Measurements from ENCODE around the gene ZNF580. TPM values are rescaled to one million over a fixed set of nuclear protein-coding genes. Genes with fewer than 3 reads are reported as not detected.

The ZNF580 gene
- total and polyA plus RNA-seq, 9 of the 15 experiments (the other 6 are each of a cell fraction or from before 2014, with no cell fraction given), result 2.3 to 47.4 (median 6.0) TPM

DNA sequence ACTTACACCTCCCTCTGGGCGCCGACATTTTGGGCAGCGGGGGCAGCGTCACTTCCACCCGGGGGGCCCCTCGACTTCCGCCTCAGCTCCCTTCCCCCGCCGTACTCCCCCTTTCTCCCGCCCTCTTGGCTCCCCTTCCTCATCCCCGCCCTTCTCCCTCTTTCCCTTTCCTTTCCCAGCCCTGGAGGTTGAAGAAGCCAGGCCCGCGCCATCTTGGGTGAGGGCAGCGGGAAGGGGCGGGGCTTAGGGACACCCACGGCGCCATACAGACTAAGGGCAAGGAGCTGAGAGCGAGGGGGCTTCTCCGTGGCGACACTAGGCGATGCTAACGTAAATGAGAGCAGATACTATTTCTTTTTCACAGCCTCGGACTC is 41.3 kb upstream of the ZNF580 start, which contains the start of gene FIZ1 (continued):
- TF ChIP-seq, protein P1, sequence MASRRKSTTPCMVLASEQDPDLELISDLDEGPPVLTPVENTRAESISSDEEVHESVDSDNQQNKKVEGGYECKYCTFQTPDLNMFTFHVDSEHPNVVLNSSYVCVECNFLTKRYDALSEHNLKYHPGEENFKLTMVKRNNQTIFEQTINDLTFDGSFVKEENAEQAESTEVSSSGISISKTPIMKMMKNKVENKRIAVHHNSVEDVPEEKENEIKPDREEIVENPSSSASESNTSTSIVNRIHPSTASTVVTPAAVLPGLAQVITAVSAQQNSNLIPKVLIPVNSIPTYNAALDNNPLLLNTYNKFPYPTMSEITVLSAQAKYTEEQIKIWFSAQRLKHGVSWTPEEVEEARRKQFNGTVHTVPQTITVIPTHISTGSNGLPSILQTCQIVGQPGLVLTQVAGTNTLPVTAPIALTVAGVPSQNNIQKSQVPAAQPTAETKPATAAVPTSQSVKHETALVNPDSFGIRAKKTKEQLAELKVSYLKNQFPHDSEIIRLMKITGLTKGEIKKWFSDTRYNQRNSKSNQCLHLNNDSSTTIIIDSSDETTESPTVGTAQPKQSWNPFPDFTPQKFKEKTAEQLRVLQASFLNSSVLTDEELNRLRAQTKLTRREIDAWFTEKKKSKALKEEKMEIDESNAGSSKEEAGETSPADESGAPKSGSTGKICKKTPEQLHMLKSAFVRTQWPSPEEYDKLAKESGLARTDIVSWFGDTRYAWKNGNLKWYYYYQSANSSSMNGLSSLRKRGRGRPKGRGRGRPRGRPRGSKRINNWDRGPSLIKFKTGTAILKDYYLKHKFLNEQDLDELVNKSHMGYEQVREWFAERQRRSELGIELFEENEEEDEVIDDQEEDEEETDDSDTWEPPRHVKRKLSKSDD (conservative IDR thresholded peaks at IDR 0.05; ENCODE audit: low read length), result no peak
- TF ChIP-seq MLX (CRISPR knock-in tag; conservative IDR thresholded peaks at IDR 0.05) (no peak), ARID3A (IDR thresholded peaks at IDR 0.05; ENCODE audit: borderline replicate concordance, low read depth, low read length) (no peak), HOXB6 (CRISPR knock-in tag; IDR thresholded peaks at IDR 0.05; ENCODE audit: borderline replicate concordance) (no peak), MAFG (tag; conservative IDR thresholded peaks at IDR 0.05) (no peak), HEY1 (CRISPR knock-in tag; IDR thresholded peaks at IDR 0.05; ENCODE audit: borderline replicate concordance) (no peak), PCBP1 (IDR thresholded peaks at IDR 0.05; ENCODE audit: low read depth, low read length, poor library complexity, severe bottlenecking) (peak; percentile 18), ZNF121 (CRISPR knock-in tag; conservative IDR thresholded peaks at IDR 0.05) (no peak), HSF4 (CRISPR knock-in tag; IDR thresholded peaks at IDR 0.05; ENCODE audit: borderline replicate concordance) (no peak), NR2F6 (CRISPR knock-in tag; IDR thresholded peaks at IDR 0.05) (no peak), RBM15 (IDR thresholded peaks at IDR 0.05; ENCODE audit: insufficient read depth, low read length) (no peak), SUPT5H (IDR thresholded peaks at IDR 0.05) (peak; percentile 48; the same call in 1 of the 2 replicates), ETV1 (tag; conservative IDR thresholded peaks at IDR 0.05; ENCODE audit: low read depth) (peak; percentile 66; the same call in 1 of the 2 replicates), JUND (IDR thresholded peaks at IDR 0.05; ENCODE audit: borderline replicate concordance, low read depth, low read length) (peak; percentile 27), JUND (tag; IDR thresholded peaks at IDR 0.05; ENCODE audit: borderline replicate concordance, low read depth, low read length) (no peak; the same call in 2 of the 3 replicates), NKRF (IDR thresholded peaks at IDR 0.05; ENCODE audit: borderline replicate concordance) (0 out of 2 replicates have a peak, but pooled peaks have one; percentile 10), ELF4 (CRISPR knock-in tag; IDR thresholded peaks at IDR 0.05) (no peak), FOXM1 (IDR thresholded peaks at IDR 0.05; ENCODE audit: low read depth) (peak; percentile 45; the same call in 1 of the 2 replicates), FOXM1 (CRISPR knock-in tag; IDR thresholded peaks at IDR 0.05; ENCODE audit: low read depth) (0 out of 2 replicates have a peak, but pooled peaks have one; percentile 35)
- TF ChIP-seq, protein P2, sequence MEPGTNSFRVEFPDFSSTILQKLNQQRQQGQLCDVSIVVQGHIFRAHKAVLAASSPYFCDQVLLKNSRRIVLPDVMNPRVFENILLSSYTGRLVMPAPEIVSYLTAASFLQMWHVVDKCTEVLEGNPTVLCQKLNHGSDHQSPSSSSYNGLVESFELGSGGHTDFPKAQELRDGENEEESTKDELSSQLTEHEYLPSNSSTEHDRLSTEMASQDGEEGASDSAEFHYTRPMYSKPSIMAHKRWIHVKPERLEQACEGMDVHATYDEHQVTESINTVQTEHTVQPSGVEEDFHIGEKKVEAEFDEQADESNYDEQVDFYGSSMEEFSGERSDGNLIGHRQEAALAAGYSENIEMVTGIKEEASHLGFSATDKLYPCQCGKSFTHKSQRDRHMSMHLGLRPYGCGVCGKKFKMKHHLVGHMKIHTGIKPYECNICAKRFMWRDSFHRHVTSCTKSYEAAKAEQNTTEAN (CRISPR knock-in tag; IDR thresholded peaks at IDR 0.05), result no peak
